Measurements from ENCODE around the gene NEDD4L.

DNA sequence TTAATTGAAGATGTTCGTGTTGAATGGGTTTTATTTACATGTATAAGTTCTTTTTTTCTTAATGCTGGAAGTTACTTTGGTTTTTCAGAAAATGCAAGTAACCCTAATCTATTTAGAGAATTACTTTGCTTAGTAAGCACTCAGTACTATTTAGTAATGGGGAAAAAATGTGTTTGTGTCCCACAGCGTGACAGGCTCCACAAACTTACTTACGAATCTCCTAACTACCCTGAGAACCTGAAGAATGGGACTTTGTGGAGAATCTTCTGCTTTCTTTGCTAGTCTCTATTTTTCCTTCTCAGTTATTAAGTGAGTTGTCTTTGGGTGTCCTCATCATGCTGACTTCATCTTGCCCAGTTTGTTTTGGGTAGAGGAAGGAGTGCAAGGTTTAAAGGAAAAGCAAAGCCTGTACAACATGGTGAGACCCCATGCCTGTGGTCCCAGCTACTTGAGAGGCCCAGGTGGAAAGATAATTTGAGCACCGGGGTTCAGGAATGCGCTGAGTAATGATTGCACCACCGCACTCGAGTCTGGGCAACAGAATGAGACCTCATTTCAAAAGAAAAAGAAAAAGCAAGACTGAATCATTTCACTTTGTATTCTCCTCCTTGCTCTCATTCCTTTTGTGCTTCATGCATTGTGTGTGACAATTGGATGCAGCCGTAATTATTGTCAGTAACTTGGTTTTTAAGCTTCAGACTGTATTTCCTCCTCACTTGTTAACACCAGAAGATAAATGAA, 10.2 kb downstream of the NEDD4L start:
- TF ChIP-seq, protein P1, sequence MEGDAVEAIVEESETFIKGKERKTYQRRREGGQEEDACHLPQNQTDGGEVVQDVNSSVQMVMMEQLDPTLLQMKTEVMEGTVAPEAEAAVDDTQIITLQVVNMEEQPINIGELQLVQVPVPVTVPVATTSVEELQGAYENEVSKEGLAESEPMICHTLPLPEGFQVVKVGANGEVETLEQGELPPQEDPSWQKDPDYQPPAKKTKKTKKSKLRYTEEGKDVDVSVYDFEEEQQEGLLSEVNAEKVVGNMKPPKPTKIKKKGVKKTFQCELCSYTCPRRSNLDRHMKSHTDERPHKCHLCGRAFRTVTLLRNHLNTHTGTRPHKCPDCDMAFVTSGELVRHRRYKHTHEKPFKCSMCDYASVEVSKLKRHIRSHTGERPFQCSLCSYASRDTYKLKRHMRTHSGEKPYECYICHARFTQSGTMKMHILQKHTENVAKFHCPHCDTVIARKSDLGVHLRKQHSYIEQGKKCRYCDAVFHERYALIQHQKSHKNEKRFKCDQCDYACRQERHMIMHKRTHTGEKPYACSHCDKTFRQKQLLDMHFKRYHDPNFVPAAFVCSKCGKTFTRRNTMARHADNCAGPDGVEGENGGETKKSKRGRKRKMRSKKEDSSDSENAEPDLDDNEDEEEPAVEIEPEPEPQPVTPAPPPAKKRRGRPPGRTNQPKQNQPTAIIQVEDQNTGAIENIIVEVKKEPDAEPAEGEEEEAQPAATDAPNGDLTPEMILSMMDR (IDR thresholded peaks at IDR 0.05): no peak
- TF ChIP-seq POLR2A (IDR thresholded peaks at IDR 0.05): no peak

All from testis (tissue), 2 donors.